Uterus (tissue), 2 donors: ENCODE data around the gene HTT-AS.

Experiments used
- POLR2A ChIP-seq, 2 donors: fragments of 450-650 bp; IDR thresholded peaks; one replicate each; pipeline ENCODE4 v1.6.1; 2016; ENCODE audit warnings: antibody characterized with exemption in 2 of 2, mild to moderate bottlenecking in 1 of 2, moderate library complexity in 1 of 2
- TF ChIP-seq, protein P1 (sequence below), 4 experiments: fragments of 200-600 bp in 2 of 4; fragments of 450-650 bp in 2 of 4; sonication (generic) in 2 of 4; IDR thresholded peaks; one replicate each; pipeline ENCODE4 v1.5.1; 2016 to 2019; ENCODE audit warnings: antibody characterized with exemption in 4 of 4, mild to moderate bottlenecking in 2 of 4, moderate library complexity in 1 of 4

DNA sequence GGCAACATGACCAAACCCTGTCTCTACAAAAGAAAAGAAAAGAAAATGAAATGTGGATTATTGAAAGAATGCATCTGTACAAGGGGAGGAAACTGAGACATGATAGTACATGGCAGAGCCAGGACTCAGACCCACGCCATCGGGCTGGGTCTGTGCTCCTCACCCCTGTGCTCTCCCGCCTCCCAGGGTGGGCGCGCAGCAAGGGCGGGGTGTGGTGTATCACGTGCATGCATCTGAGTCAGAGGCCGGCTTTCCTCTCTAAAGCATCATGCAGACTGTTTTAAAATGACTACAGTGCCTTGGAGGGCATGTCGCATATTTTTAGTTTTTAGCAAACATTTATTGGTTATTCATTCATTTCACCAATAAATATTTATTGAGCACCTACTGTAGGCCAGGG, 47.8 kb downstream of the HTT-AS start:
- TF ChIP-seq, protein P1, sequence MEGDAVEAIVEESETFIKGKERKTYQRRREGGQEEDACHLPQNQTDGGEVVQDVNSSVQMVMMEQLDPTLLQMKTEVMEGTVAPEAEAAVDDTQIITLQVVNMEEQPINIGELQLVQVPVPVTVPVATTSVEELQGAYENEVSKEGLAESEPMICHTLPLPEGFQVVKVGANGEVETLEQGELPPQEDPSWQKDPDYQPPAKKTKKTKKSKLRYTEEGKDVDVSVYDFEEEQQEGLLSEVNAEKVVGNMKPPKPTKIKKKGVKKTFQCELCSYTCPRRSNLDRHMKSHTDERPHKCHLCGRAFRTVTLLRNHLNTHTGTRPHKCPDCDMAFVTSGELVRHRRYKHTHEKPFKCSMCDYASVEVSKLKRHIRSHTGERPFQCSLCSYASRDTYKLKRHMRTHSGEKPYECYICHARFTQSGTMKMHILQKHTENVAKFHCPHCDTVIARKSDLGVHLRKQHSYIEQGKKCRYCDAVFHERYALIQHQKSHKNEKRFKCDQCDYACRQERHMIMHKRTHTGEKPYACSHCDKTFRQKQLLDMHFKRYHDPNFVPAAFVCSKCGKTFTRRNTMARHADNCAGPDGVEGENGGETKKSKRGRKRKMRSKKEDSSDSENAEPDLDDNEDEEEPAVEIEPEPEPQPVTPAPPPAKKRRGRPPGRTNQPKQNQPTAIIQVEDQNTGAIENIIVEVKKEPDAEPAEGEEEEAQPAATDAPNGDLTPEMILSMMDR (IDR thresholded peaks at IDR 0.05), result no peak
- no peak for TF ChIP-seq POLR2A (IDR thresholded peaks at IDR 0.05)
